Neural cell (in vitro differentiated cells): ENCODE data around the gene LMLN. TPM values are rescaled to one million over a fixed set of nuclear protein-coding genes. Genes with fewer than 3 reads are reported as not detected.

Experiments used
- H2AFZ ChIP-seq: fragments of 200-600, 300-800 bp; sonication (generic), shearing (Covaris generic); 2 replicates; pipeline ENCODE4 v1.6.0; 2014; ENCODE audit warnings: low read depth, mild to moderate bottlenecking, antibody characterized with exemption, low read length, moderate library complexity
- H3F3A ChIP-seq: fragments of 200-600 bp; shearing (Covaris generic); 2 replicates; pipeline ENCODE4 v1.6.1; 2016; ENCODE audit warnings: mild to moderate bottlenecking, moderate library complexity, mixed read lengths, antibody characterized with exemption, low read length; ENCODE audit not compliant: insufficient read depth, poor library complexity, severe bottlenecking
- H3K27ac ChIP-seq: fragments of 200-600, 300-800 bp; sonication (generic), shearing (Covaris generic); 2 replicates; pipeline ENCODE4 v1.5.1; 2014; ENCODE audit warnings: mild to moderate bottlenecking, low read length, moderate library complexity
- H3K27me3 ChIP-seq: fragments of 300-800, 200-600 bp; sonication (generic), shearing (Covaris generic); 2 replicates; pipeline ENCODE4 v1.6.0; 2014; ENCODE audit warnings: mild to moderate bottlenecking, low read depth, low read length, moderate library complexity; ENCODE audit not compliant: insufficient read depth
- H3K36me3 ChIP-seq: fragments of 300-800, 200-600 bp; sonication (generic), shearing (Covaris generic); 2 replicates; pipeline ENCODE4 v1.5.1; 2014; ENCODE audit warnings: mild to moderate bottlenecking, antibody characterized with exemption, low read length, moderate library complexity; ENCODE audit not compliant: insufficient read depth
- H3K4me2 ChIP-seq: fragments of 300-800, 200-600 bp; sonication (generic), shearing (Covaris generic); 2 replicates; pipeline ENCODE4 v1.6.0; 2014; ENCODE audit warnings: mild to moderate bottlenecking, low read length
- H3K4me3 ChIP-seq: fragments of 300-800, 200-600 bp; sonication (generic), shearing (Covaris generic); 2 replicates; pipeline ENCODE4 v1.5.1; 2014; ENCODE audit warnings: mild to moderate bottlenecking, low read length, moderate library complexity
- H3K79me2 ChIP-seq: fragments of 200-600 bp; shearing (Covaris generic); replicated peaks from 2 replicates; pipeline ENCODE4 v1.6.0; 2014; ENCODE audit warnings: mild to moderate bottlenecking, low read length, moderate library complexity; ENCODE audit not compliant: insufficient read depth
- H3K9ac ChIP-seq: fragments of 300-800, 200-600 bp; sonication (generic), shearing (Covaris generic); 2 replicates; pipeline ENCODE4 v1.6.1; 2016; ENCODE audit warnings: mild to moderate bottlenecking, low read length, mixed read lengths
- H3K9me2 ChIP-seq: fragments of 200-600 bp; shearing (Covaris generic); 2 replicates; pipeline ENCODE4 v1.6.1; 2016; ENCODE audit warnings: mild to moderate bottlenecking, low read length, mixed read lengths; ENCODE audit not compliant: insufficient read depth
- H3K9me3 ChIP-seq: fragments of 200-600, 300-800 bp; sonication (generic), shearing (Covaris generic); 2 replicates; pipeline ENCODE4 v1.6.1; 2016; ENCODE audit warnings: mild to moderate bottlenecking, mixed run types, low read length, moderate library complexity, mixed read lengths
- H4K20me1 ChIP-seq: fragments of 200-600 bp; shearing (Covaris generic); 2 replicates; pipeline ENCODE4 v1.6.1; 2016; ENCODE audit warnings: mild to moderate bottlenecking, mixed run types; ENCODE audit not compliant: insufficient read depth
- EP300 ChIP-seq: fragments of 450-650 bp; conservative IDR thresholded peaks from 2 replicates; pipeline ENCODE4 v1.6.1; 2014; ENCODE audit warnings: antibody characterized with exemption, mild to moderate bottlenecking, moderate library complexity; ENCODE audit not compliant: poor library complexity, severe bottlenecking
- EZH2 ChIP-seq: fragments of 200-600, 300-800 bp; shearing (Covaris generic), sonication (generic); IDR thresholded peaks from 2 replicates; pipeline ENCODE4 v1.6.1; 2014; ENCODE audit warnings: antibody characterized with exemption, low read length, borderline replicate concordance, mild to moderate bottlenecking; ENCODE audit not compliant: insufficient read depth, poor library complexity, severe bottlenecking
- MXI1 ChIP-seq: fragments of 450-650 bp; conservative IDR thresholded peaks from 2 replicates; pipeline ENCODE4 v1.6.1; 2014; ENCODE audit warnings: antibody characterized with exemption, mild to moderate bottlenecking; ENCODE audit not compliant: poor library complexity, severe bottlenecking
- POLR2AphosphoS5 ChIP-seq: IDR thresholded peaks from 2 replicates; pipeline ENCODE4 v1.6.1; 2012
- RAD21 ChIP-seq: fragments of 450-650 bp; conservative IDR thresholded peaks from 2 replicates; pipeline ENCODE4 v1.6.1; 2014; ENCODE audit warnings: antibody characterized with exemption, mild to moderate bottlenecking, moderate library complexity
- SMC3 ChIP-seq: fragments of 450-650 bp; conservative IDR thresholded peaks from 2 replicates; pipeline ENCODE4 v1.6.1; 2014; ENCODE audit warnings: antibody characterized with exemption, mild to moderate bottlenecking, moderate library complexity; ENCODE audit not compliant: poor library complexity
- TAF1 ChIP-seq: IDR thresholded peaks from 2 replicates; pipeline ENCODE4 v1.6.1; 2012; ENCODE audit warnings: low read depth
- polyA plus RNA-seq: library from polyadenylated mRNA; depleted of rRNA; stranded (reverse); fragments of >200 nt; gene quantifications from 2 replicates; pipeline ENCODE4 v1.2.3, GENCODE V29; 2014
- TF ChIP-seq, protein P1 (sequence below): fragments of 450-650 bp; IDR thresholded peaks from 2 replicates; pipeline ENCODE4 v1.5.1; 2014; ENCODE audit warnings: antibody characterized with exemption, mild to moderate bottlenecking, moderate library complexity; ENCODE audit not compliant: poor library complexity, severe bottlenecking
- TF ChIP-seq, protein P2 (sequence below): IDR thresholded peaks from 2 replicates; pipeline ENCODE4 v1.6.1; 2012; ENCODE audit warnings: borderline replicate concordance

Gene LMLN
- polyA plus RNA-seq, 1 donor from 2014 or later = 3.1 TPM

DNA sequence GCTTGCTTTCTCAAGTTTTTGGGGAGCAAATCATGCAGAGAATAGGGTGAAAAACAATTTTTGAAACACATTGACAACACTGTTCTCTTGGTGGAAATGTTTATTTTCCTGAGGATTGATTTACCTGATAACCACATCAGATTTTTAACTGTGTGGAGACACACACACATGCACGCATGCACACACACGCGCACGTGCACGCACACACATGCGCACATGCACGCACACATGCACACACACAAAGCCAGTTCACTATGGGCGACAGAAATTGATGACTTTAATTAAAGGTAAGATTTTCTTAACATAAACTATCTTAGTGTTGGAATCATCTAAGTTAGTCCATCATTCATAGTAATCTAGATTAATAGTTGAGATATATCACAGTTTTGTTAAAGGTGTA, 15.3 kb downstream of the LMLN start:
- Histone ChIP-seq H3K9ac (no peak overlapping the region), H3K27me3 (no peaks in the 10 kb centered on the region), H3F3A (no peaks in the 10 kb centered on the region), H3K4me3 (no peak overlapping the region), H3K27ac (no peak overlapping the region), H2AFZ (no peak overlapping the region), H3K9me2 (no peaks in the 10 kb centered on the region), H3K79me2 (no peaks in the 10 kb centered on the region), H4K20me1 (no peaks in the 10 kb centered on the region), H3K4me2 (no peak overlapping the region), H3K36me3 (no peaks in the 10 kb centered on the region), H3K9me3 (no peaks in the 10 kb centered on the region)
- TF ChIP-seq, protein P1, sequence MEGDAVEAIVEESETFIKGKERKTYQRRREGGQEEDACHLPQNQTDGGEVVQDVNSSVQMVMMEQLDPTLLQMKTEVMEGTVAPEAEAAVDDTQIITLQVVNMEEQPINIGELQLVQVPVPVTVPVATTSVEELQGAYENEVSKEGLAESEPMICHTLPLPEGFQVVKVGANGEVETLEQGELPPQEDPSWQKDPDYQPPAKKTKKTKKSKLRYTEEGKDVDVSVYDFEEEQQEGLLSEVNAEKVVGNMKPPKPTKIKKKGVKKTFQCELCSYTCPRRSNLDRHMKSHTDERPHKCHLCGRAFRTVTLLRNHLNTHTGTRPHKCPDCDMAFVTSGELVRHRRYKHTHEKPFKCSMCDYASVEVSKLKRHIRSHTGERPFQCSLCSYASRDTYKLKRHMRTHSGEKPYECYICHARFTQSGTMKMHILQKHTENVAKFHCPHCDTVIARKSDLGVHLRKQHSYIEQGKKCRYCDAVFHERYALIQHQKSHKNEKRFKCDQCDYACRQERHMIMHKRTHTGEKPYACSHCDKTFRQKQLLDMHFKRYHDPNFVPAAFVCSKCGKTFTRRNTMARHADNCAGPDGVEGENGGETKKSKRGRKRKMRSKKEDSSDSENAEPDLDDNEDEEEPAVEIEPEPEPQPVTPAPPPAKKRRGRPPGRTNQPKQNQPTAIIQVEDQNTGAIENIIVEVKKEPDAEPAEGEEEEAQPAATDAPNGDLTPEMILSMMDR = no peak
- TF ChIP-seq RAD21 (no peak), SMC3 (no peak), TAF1 (no peak), EZH2 (no peak), EP300 (no peak), POLR2AphosphoS5 (no peak), MXI1 (no peak)
- TF ChIP-seq, protein P2, sequence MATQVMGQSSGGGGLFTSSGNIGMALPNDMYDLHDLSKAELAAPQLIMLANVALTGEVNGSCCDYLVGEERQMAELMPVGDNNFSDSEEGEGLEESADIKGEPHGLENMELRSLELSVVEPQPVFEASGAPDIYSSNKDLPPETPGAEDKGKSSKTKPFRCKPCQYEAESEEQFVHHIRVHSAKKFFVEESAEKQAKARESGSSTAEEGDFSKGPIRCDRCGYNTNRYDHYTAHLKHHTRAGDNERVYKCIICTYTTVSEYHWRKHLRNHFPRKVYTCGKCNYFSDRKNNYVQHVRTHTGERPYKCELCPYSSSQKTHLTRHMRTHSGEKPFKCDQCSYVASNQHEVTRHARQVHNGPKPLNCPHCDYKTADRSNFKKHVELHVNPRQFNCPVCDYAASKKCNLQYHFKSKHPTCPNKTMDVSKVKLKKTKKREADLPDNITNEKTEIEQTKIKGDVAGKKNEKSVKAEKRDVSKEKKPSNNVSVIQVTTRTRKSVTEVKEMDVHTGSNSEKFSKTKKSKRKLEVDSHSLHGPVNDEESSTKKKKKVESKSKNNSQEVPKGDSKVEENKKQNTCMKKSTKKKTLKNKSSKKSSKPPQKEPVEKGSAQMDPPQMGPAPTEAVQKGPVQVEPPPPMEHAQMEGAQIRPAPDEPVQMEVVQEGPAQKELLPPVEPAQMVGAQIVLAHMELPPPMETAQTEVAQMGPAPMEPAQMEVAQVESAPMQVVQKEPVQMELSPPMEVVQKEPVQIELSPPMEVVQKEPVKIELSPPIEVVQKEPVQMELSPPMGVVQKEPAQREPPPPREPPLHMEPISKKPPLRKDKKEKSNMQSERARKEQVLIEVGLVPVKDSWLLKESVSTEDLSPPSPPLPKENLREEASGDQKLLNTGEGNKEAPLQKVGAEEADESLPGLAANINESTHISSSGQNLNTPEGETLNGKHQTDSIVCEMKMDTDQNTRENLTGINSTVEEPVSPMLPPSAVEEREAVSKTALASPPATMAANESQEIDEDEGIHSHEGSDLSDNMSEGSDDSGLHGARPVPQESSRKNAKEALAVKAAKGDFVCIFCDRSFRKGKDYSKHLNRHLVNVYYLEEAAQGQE = no peak

DNA sequence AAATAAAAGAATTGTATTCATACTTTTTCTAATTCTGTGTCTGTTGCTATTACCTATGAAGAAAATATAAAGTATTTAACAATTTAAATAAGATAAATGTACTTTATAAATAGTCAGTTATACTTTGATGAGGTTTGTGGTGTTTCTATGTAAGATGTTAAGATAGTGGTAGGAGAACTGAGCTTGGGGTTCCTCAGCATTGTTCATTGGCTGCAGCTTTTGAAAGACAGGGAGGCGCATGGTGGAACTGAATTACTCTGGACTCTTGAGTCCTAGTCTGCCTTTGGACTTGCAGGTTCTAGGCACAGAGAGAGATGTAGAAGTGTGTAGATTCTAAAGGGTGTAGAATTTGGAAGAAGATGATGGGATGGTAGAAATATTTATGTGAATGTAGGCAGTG, 23.1 kb downstream of the LMLN start:
- TF ChIP-seq, protein P2 = no peak
- TF ChIP-seq POLR2AphosphoS5 = no peak
- no peak for TF ChIP-seq TAF1
- TF ChIP-seq, protein P1 = no peak
- TF ChIP-seq SMC3 = no peak
- no peak for TF ChIP-seq RAD21
- no peak for TF ChIP-seq MXI1
- no peak for TF ChIP-seq EZH2
- TF ChIP-seq EP300 = no peak
- Histone ChIP-seq H3K9me3 (no peaks in the 10 kb centered on the region), H3K27ac (no peak overlapping the region), H3K9ac (no peak overlapping the region), H3K4me2 (no peak overlapping the region), H3F3A (no peaks in the 10 kb centered on the region), H2AFZ (no peak overlapping the region), H3K27me3 (no peaks in the 10 kb centered on the region), H3K9me2 (no peaks in the 10 kb centered on the region), H4K20me1 (no peaks in the 10 kb centered on the region), H3K36me3 (no peaks in the 10 kb centered on the region), H3K4me3 (no peak overlapping the region), H3K79me2 (no peaks in the 10 kb centered on the region)
